Measurements from ENCODE around the gene ZNRF1.

- TF ChIP-seq USF2 (IDR thresholded peaks at IDR 0.05; ENCODE audit: low read depth, low read length) (no peak), CTCF (conservative IDR thresholded peaks at IDR 0.05; ENCODE audit: low read depth, low read length) (no peak)
Measured at GRCh38 chr16:75138233-75138632, 139.4 kb downstream of the ZNRF1 start.
